ENCODE data around the gene SLAMF1. TPM values are rescaled to one million over a fixed set of nuclear protein-coding genes. Genes with fewer than 3 reads are reported as not detected.

Gene SLAMF1
- total RNA-seq, 1 donor from 2014 or later: 0.36 TPM

GRCh38 chr1:160623227-160623633, 23.6 kb downstream of the SLAMF1 start:
- ATAC-seq: peak; percentile 34

GRCh38 chr1:160622501-160623226, 24.2 kb downstream of the SLAMF1 start:
- ATAC-seq: no peak

GRCh38 chr1:160621633-160622413, 25.0 kb downstream of the SLAMF1 start:
- ATAC-seq: no peak

GRCh38 chr1:160620942-160621632, 25.8 kb downstream of the SLAMF1 start:
- ATAC-seq: no peak

DNA sequence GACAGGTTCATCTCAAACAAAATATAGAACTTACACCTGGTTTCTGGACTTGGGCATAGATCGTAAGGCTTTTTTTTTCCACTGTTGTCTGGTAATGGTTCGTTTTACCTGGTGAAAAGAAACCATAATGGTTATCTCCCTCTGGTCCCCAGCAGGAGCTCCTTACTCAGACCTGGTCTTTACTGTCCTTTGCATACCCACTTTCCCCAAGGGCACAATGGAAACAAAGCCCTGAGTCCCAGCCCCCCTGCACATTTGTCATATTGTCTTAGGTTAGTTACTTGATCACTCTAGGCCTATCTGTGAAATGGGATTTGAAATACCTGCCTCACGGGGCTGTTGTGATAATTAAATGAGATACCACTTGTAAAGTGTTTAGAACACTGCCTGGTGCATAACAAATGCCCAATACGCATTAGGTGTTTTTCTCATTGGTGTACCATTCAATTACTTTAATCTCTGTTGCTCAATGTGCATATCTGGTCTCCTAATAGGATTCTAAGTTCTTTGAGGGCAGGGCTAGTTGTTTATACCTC, 27.0 kb downstream of the SLAMF1 start:
- no peak for ATAC-seq

DNA sequence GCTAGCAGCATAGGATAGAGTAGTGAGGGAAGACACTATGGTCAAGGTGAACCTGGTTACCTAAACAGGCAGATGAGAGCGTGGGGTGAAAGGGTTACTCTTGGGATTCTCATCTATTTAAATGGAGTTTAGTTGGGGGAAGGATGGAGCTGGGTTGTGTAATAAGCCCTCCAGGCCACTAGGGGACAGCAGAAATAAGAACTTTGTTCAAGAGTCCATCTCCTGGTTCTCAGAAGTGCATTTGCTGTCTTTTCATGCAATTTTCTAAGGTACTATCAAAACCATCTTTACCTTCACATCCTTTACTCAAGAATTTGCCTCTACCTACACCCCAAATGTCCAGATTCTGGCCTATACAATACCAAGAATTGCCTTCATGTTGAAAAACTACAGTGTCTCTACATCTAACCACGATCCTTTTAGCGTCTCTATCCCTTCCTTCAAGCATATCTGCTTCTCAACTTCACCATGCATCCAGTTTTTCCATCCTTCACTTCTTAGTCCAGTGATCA, 28.0 kb downstream of the SLAMF1 start:
- no peak for ATAC-seq

DNA sequence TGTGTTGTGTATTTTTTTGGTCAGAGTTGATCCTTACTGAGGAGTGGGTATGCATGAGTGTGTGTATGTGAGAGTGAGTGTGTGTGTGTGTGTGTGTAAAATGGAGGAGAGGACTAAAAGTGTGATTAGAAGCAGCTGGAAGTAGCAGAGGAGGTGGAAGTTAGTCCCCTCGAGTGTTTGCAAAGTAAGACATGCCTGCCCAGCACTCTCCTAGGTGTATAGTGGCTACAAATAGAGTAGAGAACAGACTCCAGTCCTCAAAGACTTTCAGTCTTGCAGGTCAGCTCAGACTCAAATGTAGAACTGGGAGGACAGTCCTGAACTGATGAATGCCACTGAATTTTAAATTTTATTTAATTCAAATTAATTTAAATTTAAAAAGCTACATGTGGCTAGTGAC, 28.5 kb downstream of the SLAMF1 start:
- ATAC-seq: no peak

GRCh38 chr1:160615660-160616059, 31.2 kb downstream of the SLAMF1 start:
- ATAC-seq: no peak

DNA sequence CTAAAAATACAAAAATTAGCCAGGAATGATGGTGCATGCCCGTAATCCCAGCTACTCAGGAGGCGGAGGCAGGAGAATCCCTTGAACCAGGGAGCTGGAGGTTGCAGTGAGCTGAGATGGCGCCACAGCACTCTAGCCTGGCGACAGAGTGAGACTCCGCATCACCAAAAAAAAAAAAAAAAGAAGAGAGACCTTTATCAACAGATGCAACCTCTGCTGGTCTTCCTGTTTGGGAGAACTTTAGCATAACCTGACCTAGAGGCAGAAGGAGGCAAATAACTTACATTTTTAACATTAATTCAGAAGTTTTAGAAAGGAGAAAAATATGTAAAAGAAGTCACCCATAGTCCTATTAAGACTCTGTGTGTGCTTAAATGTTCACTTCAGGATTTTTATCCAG, 32.4 kb downstream of the SLAMF1 start:
- ATAC-seq: no peak

- no peak for ATAC-seq
These were observed 34.1 kb downstream of the SLAMF1 start for GRCh38 chr1:160612613-160613218.

DNA sequence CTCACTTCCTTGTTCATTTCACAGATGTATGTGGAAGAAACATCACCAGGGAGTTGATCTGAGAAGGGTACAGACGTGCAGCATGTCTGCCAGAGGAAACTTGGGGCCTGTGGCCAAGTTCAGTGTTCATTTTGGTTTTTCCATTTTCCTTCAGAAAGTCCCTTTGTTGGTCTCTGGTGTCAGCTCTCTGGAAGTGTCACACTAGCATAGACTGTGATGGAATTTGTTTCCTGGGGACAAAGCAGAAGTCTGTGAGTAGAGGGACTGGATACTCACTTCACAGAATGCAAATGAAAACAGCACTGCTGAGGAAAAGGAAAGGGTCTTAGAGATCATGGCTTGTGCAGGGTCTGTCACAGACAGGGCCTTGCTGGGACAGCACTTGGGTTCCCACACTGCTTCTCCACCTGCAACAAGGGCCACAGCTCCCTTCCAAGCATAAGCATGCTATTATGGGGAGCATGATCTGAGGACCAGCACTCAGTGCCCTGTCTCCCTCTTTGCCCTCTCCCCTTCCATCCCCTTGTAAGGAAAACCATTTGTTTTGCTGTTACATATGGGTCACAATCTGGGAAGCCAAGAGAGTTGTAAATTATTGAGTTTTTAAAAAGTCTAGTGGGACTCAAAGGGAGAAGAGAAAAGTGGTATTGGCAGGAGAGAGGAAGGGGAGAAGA, 36.1 kb downstream of the SLAMF1 start:
- no peak for ATAC-seq

- no peak for ATAC-seq
These were observed 37.9 kb downstream of the SLAMF1 start for GRCh38 chr1:160608941-160609340.

DNA sequence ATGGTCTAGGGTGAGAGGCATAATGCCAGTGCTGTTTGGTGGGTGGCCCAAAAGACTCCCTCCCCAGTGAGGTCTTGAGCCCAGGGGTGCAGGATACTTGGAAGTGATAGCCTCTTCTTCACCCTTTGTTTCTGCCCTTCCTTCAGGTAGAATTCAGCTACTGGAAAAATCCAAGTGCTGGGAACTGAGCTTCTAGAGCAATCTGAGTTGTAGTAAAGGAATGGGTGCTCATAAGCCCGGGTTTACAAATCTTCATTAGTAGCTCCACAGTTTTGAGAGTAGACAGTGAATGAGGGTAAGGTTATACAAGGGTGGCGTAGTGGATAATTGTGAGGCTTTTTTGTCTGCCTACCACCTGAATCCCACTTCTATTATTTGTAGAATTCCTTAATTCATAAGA, 38.3 kb downstream of the SLAMF1 start:
- no peak for ATAC-seq

DNA sequence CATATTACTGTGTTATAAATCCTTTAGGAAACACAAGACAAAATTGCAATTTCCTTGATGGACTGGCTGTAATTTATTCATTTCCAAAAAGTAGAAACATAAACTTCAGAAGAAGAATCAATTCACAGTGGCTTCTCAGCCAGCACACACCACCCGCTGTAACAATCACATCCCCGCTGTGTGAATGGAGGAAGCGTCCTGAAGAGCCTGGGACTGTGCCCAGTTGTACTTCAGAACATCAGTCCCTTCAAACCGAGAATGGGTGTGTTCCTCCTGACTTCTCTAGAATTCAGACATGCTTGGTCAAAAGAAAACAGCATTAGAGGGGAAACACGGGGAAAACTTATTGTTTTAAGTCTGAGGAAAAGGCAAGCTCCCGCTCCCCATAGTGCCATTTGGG, 38.8 kb downstream of the SLAMF1 start:
- no peak for ATAC-seq

DNA sequence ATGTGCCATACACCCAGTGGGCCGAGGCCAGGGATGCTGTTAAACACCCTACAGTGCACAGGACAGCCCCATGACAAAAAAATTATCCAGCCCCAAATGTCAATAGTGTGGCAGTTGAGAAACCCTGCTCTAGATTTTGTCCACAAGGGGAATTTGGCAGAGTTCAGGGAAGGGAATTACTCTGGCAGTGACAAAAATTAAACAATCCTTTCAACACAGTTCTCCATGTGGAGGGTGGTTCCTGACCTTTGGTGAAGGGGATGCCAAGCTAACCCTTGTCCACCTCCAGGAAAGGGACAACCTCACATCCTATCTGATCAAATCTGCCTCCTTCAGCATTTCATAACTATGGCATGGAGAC, 39.2 kb downstream of the SLAMF1 start:
- ATAC-seq: no peak

- ATAC-seq: peak; percentile 98
These were observed 39.7 kb downstream of the SLAMF1 start for GRCh38 chr1:160607011-160607671.

DNA sequence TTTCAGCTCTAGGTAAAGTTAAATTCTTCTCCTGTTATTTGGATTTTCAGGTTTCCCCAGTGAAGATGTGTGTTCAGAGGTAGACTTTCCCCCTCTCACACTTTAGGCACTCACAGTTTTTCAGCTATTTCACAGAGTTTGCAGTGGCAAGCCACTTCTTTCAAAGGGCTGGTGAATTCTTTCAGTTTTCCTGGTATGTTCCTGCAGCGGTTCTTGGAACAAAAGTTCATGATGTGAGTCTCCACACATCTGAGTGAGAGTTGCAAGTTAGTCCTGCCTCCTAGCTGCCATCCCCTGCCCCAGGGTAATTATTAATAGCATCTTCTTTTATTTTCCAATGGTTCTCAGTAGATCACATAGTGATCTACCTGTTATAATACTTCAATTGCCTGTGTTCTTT, 40.2 kb downstream of the SLAMF1 start:
- no peak for ATAC-seq

- no peak for ATAC-seq
These were observed 40.9 kb downstream of the SLAMF1 start for GRCh38 chr1:160605792-160606479.

DNA sequence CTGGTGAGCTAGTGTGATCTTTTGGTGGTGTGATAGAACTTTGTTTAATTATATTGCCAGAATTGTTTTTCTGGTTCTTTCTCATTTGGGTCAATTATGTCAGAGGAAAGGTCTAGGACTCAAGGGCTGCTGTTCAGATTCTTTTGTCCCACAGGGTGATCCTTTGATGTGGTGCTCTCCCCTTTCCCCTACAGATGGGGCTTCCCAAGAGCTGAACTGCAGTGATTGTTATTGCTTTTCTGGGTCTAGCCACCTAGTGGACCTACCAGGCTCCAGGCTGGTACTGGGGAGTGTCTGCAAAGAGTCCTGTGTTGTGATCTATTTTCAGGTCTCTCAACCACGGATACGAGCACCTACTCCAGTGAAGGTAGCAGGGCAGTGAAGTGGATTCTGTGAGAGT, 41.6 kb downstream of the SLAMF1 start:
- ATAC-seq: no peak

GRCh38 chr1:160597705-160598104, 49.1 kb downstream of the SLAMF1 start:
- no peak for ATAC-seq

DNA sequence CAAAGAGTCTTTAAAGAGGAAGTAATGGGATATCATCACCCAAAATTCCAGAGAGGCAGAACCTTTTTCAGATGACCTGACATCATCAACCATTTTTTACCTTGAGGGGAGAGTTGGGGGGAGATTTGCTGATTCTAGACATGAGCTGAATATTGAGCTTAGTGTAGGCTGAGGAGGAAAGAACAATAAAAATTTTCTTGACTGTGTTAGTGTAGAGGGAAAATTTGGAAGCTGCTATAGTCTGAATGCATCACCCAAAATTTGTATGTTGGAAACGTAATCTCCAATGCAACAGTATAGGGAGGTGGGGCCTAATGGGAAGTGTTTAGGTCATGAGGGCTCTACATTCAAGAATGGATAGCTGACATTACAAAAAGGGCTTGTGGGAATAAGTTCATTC, 49.8 kb downstream of the SLAMF1 start:
- ATAC-seq: no peak

Data from esophagus mucosa (tissue), 1 donor.